ENCODE data around the gene HERC5. TPM values are rescaled to one million over a fixed set of nuclear protein-coding genes. Genes with fewer than 3 reads are reported as not detected.

HERC5 gene
- total RNA-seq, 2 donors from 2014 or later: 13.4 to 13.7 TPM

DNA sequence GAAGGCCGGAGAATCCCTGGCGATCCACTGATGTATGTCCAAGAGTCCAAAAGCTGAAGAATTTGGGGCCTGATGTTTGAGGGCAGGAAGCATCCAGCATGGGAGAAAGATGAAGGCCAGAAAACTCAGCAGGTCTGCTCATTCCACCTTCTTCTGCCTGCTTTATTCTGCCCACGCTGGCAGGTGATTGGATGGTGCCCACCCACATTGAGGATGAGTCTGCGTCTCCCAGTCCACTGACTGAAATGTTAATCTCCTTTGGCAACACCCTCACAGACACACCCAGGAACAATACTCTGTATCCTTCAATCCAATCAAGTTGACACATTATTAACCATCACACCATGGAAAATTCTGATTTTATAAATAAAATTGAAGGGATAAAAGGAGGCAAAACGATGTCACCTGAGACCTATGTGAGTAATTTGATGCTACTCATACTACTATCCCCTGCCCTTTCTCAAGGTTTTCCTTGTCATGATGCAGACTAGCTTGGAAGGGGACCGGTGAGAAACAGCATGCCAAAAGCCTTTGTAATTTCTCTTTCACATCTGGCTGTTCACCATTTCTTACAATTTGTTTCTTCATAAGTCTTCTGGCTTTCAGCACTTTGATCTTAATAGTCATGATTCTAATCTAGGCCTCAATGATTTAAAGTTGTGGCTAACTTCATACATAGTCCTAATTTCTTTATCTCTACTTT lies 76.3 kb downstream of the HERC5 start:
- Histone ChIP-seq H3K36me3 (no peaks in the 10 kb centered on the region), H3K4me1 (ENCODE audit: control insufficient read depth in 1 of 2, low read depth in 2 of 2) (peaks cover 0 to 7% of the 10 kb centered on the region in 2 donors), H3K9me3 (no peaks in the 10 kb centered on the region), H3K27ac (no peak overlapping the region), H3K4me3 (no peak overlapping the region), H3K27me3 (replicated peaks; ENCODE audit: insufficient read depth) (no peaks in the 10 kb centered on the region)
- ATAC-seq (ENCODE audit: insufficient number of reproducible peaks, low FRiP score, low read depth) (no peak), DNase-seq (ENCODE audit: low spot score) (no peak)
- TF ChIP-seq, protein P1, sequence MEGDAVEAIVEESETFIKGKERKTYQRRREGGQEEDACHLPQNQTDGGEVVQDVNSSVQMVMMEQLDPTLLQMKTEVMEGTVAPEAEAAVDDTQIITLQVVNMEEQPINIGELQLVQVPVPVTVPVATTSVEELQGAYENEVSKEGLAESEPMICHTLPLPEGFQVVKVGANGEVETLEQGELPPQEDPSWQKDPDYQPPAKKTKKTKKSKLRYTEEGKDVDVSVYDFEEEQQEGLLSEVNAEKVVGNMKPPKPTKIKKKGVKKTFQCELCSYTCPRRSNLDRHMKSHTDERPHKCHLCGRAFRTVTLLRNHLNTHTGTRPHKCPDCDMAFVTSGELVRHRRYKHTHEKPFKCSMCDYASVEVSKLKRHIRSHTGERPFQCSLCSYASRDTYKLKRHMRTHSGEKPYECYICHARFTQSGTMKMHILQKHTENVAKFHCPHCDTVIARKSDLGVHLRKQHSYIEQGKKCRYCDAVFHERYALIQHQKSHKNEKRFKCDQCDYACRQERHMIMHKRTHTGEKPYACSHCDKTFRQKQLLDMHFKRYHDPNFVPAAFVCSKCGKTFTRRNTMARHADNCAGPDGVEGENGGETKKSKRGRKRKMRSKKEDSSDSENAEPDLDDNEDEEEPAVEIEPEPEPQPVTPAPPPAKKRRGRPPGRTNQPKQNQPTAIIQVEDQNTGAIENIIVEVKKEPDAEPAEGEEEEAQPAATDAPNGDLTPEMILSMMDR (IDR thresholded peaks at IDR 0.05): no peak

DNA sequence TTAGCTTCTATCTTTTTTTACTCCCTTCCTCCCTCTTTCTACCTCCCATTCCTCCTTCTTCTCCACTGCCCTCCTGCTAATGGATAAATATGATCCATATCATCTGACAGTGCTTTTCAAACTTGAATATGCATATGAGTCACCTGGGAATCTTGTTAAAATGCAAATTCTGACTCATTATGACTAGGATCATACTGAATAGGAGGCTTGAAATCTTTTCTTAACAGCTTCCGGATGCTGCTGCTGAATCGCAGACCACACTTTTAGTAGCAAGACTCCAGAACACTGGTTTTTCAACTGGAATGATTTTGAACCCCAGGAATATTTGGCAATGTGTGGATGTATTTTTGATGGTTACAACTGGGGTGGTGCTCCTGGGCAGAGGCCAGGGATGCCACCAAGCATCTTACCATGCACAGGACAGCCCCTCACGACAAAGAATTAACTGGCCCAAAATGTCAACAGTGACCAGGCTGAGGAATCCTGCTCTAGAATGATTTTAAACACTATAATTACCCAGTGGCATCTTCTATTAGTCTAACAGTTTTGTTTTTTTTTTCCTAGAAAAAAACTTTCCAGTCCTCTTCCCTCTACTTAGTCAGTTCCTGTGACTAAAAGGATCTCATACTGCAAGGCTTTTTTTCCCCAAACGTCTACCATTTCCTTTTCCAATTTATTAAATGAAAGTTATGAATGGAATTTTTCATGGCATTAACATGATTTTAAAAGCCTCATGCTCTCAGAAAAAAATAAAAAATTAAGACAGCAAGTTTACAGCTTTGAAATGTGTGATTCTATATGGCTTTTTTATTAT lies 77.2 kb downstream of the HERC5 start:
- TF ChIP-seq, protein P1 (IDR thresholded peaks at IDR 0.05): no peak

DNA sequence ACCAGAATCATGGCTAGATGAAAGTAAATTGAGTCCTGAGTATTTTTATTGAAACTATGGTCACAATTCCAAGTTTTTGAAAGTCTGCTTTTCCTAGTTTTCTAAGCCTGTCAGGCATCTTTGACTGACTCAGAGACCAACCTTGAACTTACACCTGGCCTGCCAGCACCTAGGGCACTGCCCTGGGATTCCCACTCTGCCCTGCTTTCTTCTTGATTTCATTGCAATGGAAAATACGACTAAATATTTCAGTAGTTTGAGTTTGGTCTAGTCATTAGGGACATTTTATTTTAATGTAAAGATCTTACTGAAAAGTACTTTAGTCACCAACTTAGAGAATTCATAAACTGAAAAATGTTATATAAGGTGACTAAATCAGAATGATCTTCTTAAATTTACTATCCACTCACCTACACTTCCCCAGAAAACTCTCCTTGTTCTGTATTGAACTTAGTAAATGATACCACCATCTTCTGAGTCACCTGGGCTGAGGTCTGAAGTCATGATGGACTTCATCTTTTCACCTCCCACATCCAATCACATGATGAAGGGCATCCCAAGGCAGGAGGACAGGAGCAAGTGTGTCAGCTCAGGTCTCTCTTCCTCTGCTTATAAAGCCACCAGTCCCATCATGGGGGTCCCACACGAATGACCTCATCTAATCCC lies 78.3 kb downstream of the HERC5 start:
- ATAC-seq (ENCODE audit: insufficient number of reproducible peaks, low FRiP score, low read depth) (no peak), DNase-seq (ENCODE audit: low spot score) (no peak)
- no peaks in the 10 kb centered on the region for H3K36me3 ChIP-seq
- H3K4me1 ChIP-seq (ENCODE audit: control insufficient read depth in 1 of 2, low read depth in 2 of 2): peaks cover 0 to 7% of the 10 kb centered on the region in 2 donors
- H3K9me3 ChIP-seq: no peaks in the 10 kb centered on the region
- H3K27ac ChIP-seq: no peak overlapping the region
- H3K4me3 ChIP-seq: no peak overlapping the region
- TF ChIP-seq, protein P1 (IDR thresholded peaks at IDR 0.05): no peak
- H3K27me3 ChIP-seq (replicated peaks; ENCODE audit: insufficient read depth): no peaks in the 10 kb centered on the region

More for the DNA sequence above, 77.2 kb downstream of the HERC5 start:
- H3K9me3 ChIP-seq: no peaks in the 10 kb centered on the region
- H3K36me3 ChIP-seq: no peaks in the 10 kb centered on the region
- no peak for ATAC-seq (ENCODE audit: insufficient number of reproducible peaks, low FRiP score, low read depth)
- H3K27me3 ChIP-seq (replicated peaks; ENCODE audit: insufficient read depth): no peaks in the 10 kb centered on the region
- H3K4me1 ChIP-seq (ENCODE audit: control insufficient read depth in 1 of 2, low read depth in 2 of 2): peaks cover 0 to 7% of the 10 kb centered on the region in 2 donors
- peak overlapping the region in 1 of 2 donors; percentile 7 for H3K27ac ChIP-seq
- no peak for DNase-seq (ENCODE audit: low spot score)
- H3K4me3 ChIP-seq: no peak overlapping the region

DNA sequence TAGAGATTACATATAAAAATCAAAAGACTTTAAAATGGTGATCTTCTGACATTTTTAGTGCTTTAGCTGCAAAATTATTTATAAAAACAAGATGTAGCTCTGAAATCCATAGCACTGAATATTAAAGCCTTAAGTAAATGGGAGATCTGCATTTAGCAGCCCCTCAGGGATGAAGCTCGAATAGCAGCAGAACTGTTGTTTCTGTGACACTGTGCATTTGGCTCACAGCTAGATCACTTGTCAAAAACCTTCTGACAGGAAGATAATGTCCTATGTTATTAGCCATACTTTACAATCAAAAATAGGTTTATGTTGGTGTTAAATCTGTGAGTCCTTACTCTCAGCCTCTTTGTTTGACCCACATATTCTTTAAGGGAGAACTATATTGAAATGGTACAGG lies 80.8 kb downstream of the HERC5 start:
- H3K27ac ChIP-seq: no peak overlapping the region
- no peak overlapping the region for H3K4me3 ChIP-seq
- H3K27me3 ChIP-seq (replicated peaks; ENCODE audit: insufficient read depth): no peaks in the 10 kb centered on the region
- no peaks in the 10 kb centered on the region for H3K9me3 ChIP-seq
- TF ChIP-seq, protein P1 (IDR thresholded peaks at IDR 0.05): no peak
- no peak for DNase-seq (ENCODE audit: low spot score)
- ATAC-seq (ENCODE audit: insufficient number of reproducible peaks, low FRiP score, low read depth): no peak
- H3K4me1 ChIP-seq (ENCODE audit: control insufficient read depth in 1 of 2, low read depth in 2 of 2): peaks cover 0 to 7% of the 10 kb centered on the region in 2 donors
- no peaks in the 10 kb centered on the region for H3K36me3 ChIP-seq
